ENCODE measurements around the gene NRCAM. TPM values are rescaled to one million over a fixed set of nuclear protein-coding genes. Genes with fewer than 3 reads are reported as not detected.

NRCAM gene
- total and polyA plus RNA-seq, 10 of the 15 experiments (the other 5 are each of a cell fraction or from before 2014, with no cell fraction given) = 0.30 to 2.0 (median 1.0) TPM

DNA sequence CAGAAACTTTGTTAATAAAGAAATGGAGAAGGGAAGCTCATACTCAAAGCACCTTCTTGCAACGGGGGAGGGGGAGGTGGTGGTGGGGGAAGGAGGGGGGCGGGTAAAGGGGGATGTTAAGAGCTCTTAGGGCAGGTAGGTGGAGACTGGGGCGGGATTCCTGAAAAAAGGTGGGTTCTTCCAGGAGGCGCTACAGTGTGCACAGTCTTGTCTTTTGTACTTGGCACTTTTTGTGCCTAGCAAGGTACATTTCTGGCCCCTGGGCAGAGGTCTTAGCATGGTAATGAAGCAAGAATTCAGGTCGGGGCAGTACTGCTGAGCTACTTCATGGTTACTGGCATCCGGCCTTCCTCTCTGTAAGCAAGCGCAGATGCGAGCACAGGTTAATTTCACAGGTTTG is 310.8 kb downstream of the NRCAM start:
- BruUV-seq (replicated peaks) = no TSS peak
- Histone ChIP-seq H2AFZ (ENCODE audit: control insufficient read depth, low read depth, low read length) (no peak overlapping the region), H3K4me1 (ENCODE audit: control insufficient read depth, insufficient read depth, low read length) (no peaks in the 10 kb centered on the region), H3K4me3 (no peak overlapping the region), H3K9ac (ENCODE audit: control insufficient read depth, insufficient read depth, low read length) (no peak overlapping the region), H4K20me1 (ENCODE audit: control insufficient read depth, insufficient read depth) (no peaks in the 10 kb centered on the region), H3K36me3 (ENCODE audit: control insufficient read depth in 2 of 2, insufficient read depth in 2 of 2, low read length in 1 of 2) (no peaks in the 10 kb centered on the region), H3K27me3 (replicated peaks in 1 of 2; ENCODE audit: control insufficient read depth in 2 of 2, insufficient read depth in 2 of 2, low read length in 1 of 2) (peaks cover 0 to 3% of the 10 kb centered on the region in 2 experiments; a peak in 1 of 4 replicates), H3K79me2 (ENCODE audit: control insufficient read depth, insufficient read depth, low read length) (no peaks in the 10 kb centered on the region), H3K9me3 (replicated peaks; ENCODE audit: control insufficient read depth, insufficient read depth, low read length) (no peaks in the 10 kb centered on the region), H3K27ac (ENCODE audit: control insufficient read depth, insufficient read depth) (no peak overlapping the region), H3K4me2 (ENCODE audit: control insufficient read depth, insufficient read depth) (no peak overlapping the region)
- in situ Hi-C loops (cut with MboI) = loop anchor here (5.0 kb wide), 1 partner anchor 33 kb away; no protein-coding TSS in a partner anchor
- ChIA-PET SMC1A (ENCODE audit: uncharacterized antibody, unreplicated experiment) (interaction anchor here (0.6 to 5.2 kb wide), 25 partner anchors 11 to 678 kb away, joined by 3 to 130 read pairs (median 4); partner anchors contain the start of gene LAMB4), RAD21 (ENCODE audit: unreplicated experiment) (interaction anchor here (0.7 to 3.3 kb wide), 12 partner anchors 12 to 682 kb away, joined by 3 to 142 read pairs (median 7); partner anchors contain the start of gene LAMB4), CTCF (interaction anchor here (0.6 to 3.4 kb wide), 26 partner anchors 11 to 918 kb away, joined by 3 to 254 read pairs (median 4); partner anchors contain the start of genes DLD and PNPLA8), POLR2A (interaction anchor here (1.0 to 3.0 kb wide), 6 partner anchors 10 to 33 kb away, joined by 3 to 12 read pairs (median 7); no protein-coding TSS in a partner anchor)
- WGBS (ENCODE audit: insufficient coverage, insufficient replicate concordance, low lambda C conversion rate, missing lambda C conversion rate) = 24% methylated on average over 6 of the region's 8 CpGs
- FAIRE-seq (no peak), DNase-seq (ENCODE audit: low read depth, low spot score) (no peak), ATAC-seq (no peak)
- intact Hi-C loops (cut with micrococcal nuclease; ENCODE audit: unreplicated experiment) = loop anchor here (5.0 to 10.0 kb wide), 2 partner anchors 268 to 401 kb away; partner anchors contain the start of gene CBLL1
- no peak for TF ChIP-seq KAT2A (conservative IDR thresholded peaks at IDR 0.05; ENCODE audit: control insufficient read depth, low read depth, low read length)
- TF ChIP-seq, protein P1, sequence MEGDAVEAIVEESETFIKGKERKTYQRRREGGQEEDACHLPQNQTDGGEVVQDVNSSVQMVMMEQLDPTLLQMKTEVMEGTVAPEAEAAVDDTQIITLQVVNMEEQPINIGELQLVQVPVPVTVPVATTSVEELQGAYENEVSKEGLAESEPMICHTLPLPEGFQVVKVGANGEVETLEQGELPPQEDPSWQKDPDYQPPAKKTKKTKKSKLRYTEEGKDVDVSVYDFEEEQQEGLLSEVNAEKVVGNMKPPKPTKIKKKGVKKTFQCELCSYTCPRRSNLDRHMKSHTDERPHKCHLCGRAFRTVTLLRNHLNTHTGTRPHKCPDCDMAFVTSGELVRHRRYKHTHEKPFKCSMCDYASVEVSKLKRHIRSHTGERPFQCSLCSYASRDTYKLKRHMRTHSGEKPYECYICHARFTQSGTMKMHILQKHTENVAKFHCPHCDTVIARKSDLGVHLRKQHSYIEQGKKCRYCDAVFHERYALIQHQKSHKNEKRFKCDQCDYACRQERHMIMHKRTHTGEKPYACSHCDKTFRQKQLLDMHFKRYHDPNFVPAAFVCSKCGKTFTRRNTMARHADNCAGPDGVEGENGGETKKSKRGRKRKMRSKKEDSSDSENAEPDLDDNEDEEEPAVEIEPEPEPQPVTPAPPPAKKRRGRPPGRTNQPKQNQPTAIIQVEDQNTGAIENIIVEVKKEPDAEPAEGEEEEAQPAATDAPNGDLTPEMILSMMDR (IDR thresholded peaks at IDR 0.05 in 2 of 3, conservative IDR thresholded peaks at IDR 0.05 in 1 of 3; ENCODE audit: control insufficient read depth in 2 of 3, extremely low read depth in 1 of 3, insufficient read depth in 1 of 3, low read depth in 3 of 3, low read length in 3 of 3) = no peak
- no peak for TF ChIP-seq TAF1 (IDR thresholded peaks at IDR 0.05; ENCODE audit: borderline replicate concordance, low read depth, low read length)
- no peak for TF ChIP-seq DPF2 (IDR thresholded peaks at IDR 0.05)
- no peak for TF ChIP-seq IRF4 (IDR thresholded peaks at IDR 0.05; ENCODE audit: low read depth, low read length)
- no peak for TF ChIP-seq SMAD1 (IDR thresholded peaks at IDR 0.05; ENCODE audit: low read depth, partially characterized antibody)
- TF ChIP-seq JUNB (IDR thresholded peaks at IDR 0.05) = no peak
- no peak for TF ChIP-seq TCF3 (IDR thresholded peaks at IDR 0.05; ENCODE audit: borderline replicate concordance, insufficient read depth, low read depth, low read length)
- TF ChIP-seq MEF2B (IDR thresholded peaks at IDR 0.05; ENCODE audit: partially characterized antibody, poor library complexity, severe bottlenecking) = no peak
- TF ChIP-seq NFXL1 (IDR thresholded peaks at IDR 0.05; ENCODE audit: borderline replicate concordance) = no peak
- TF ChIP-seq FOS (IDR thresholded peaks at IDR 0.05; ENCODE audit: borderline replicate concordance, extremely low read depth, insufficient read length) = no peak
- no peak for TF ChIP-seq ZNF384 (IDR thresholded peaks at IDR 0.05; ENCODE audit: borderline replicate concordance, low read depth, low read length)
